Chondrocyte (in vitro differentiated cells): ENCODE measurements around the gene TMPRSS11D. TPM values are rescaled to one million over a fixed set of nuclear protein-coding genes. Genes with fewer than 3 reads are reported as not detected.

Source experiments
- DNase-seq: peaks from one replicate; pipeline ENCODE4 v3.0.0; 2021; ENCODE audit warnings: mixed read lengths, low spot score
- H3K27ac Mint-ChIP-seq: one replicate; pipeline ENCODE4 v1.8.0; 2021; ENCODE audit warnings: mild to moderate bottlenecking, moderate library complexity, mixed read lengths; ENCODE audit not compliant: unreplicated experiment
- H3K27me3 Mint-ChIP-seq: 2 replicates; pipeline ENCODE4 v1.8.0; 2021; ENCODE audit warnings: low read depth, mixed read lengths
- H3K36me3 Mint-ChIP-seq: 2 replicates; pipeline ENCODE4 v1.8.0; 2021; ENCODE audit warnings: low read depth, mixed read lengths
- H3K4me1 Mint-ChIP-seq: 2 replicates; pipeline ENCODE4 v1.8.0; 2021; ENCODE audit warnings: low read depth, mild to moderate bottlenecking, mixed read lengths
- H3K4me3 Mint-ChIP-seq: one replicate; pipeline ENCODE4 v1.8.0; 2021; ENCODE audit warnings: mild to moderate bottlenecking, moderate library complexity, mixed read lengths; ENCODE audit not compliant: unreplicated experiment
- H3K9me3 Mint-ChIP-seq: 2 replicates; pipeline ENCODE4 v1.8.0; 2021; ENCODE audit warnings: low read depth, mixed read lengths
- CTCF ChIP-seq: fragments of 200-600 bp; sonication (generic); IDR thresholded peaks from 2 replicates; pipeline ENCODE4 v1.5.0; 2021; ENCODE audit warnings: antibody characterized with exemption, mild to moderate bottlenecking, moderate library complexity
- total RNA-seq: library from RNA; stranded (reverse); gene quantifications from 3 replicates; pipeline ENCODE4 v1.2.1, GENCODE V29; 2021

TMPRSS11D gene
- total RNA-seq, 1 donor from 2014 or later, result not detected

- peaks cover 3% of the 10 kb centered on the region for H3K9me3 Mint-ChIP-seq
- H3K27ac Mint-ChIP-seq, result no peak overlapping the region
- peaks cover 13% of the 10 kb centered on the region for H3K27me3 Mint-ChIP-seq
- H3K4me3 Mint-ChIP-seq, result no peak overlapping the region
- H3K36me3 Mint-ChIP-seq, result no peaks in the 10 kb centered on the region
- TF ChIP-seq CTCF, result no peak
- H3K4me1 Mint-ChIP-seq, result no peaks in the 10 kb centered on the region
- DNase-seq, result no peak
Observed at GRCh38 chr4:67874986-67875385, 8.8 kb downstream of the TMPRSS11D start.

GRCh38 chr4:67873116-67873515 lies 10.7 kb downstream of the TMPRSS11D start:
- no peak for TF ChIP-seq CTCF
- no peaks in the 10 kb centered on the region for H3K36me3 Mint-ChIP-seq

GRCh38 chr4:67871867-67872266 lies 11.9 kb downstream of the TMPRSS11D start:
- Mint-ChIP-seq H3K4me1 (no peaks in the 10 kb centered on the region), H3K27ac (no peak overlapping the region), H3K9me3 (peaks cover 10% of the 10 kb centered on the region), H3K4me3 (no peak overlapping the region), H3K36me3 (no peaks in the 10 kb centered on the region), H3K27me3 (peaks cover 12% of the 10 kb centered on the region)
- DNase-seq, result no peak
- TF ChIP-seq CTCF, result peak; percentile 67

More at GRCh38 chr4:67873116-67873515, 10.7 kb downstream of the TMPRSS11D start:
- H3K9me3 Mint-ChIP-seq, result peaks cover 5% of the 10 kb centered on the region
- H3K4me3 Mint-ChIP-seq, result no peak overlapping the region
- no peak overlapping the region for H3K27ac Mint-ChIP-seq
- no peaks in the 10 kb centered on the region for H3K4me1 Mint-ChIP-seq
- DNase-seq, result no peak
- H3K27me3 Mint-ChIP-seq, result peaks cover 14% of the 10 kb centered on the region

GRCh38 chr4:67869580-67870190 lies 14.1 kb downstream of the TMPRSS11D start:
- H3K9me3 Mint-ChIP-seq, result peaks cover 26% of the 10 kb centered on the region
- no peak overlapping the region for H3K27ac Mint-ChIP-seq
- H3K4me1 Mint-ChIP-seq, result no peaks in the 10 kb centered on the region
- H3K4me3 Mint-ChIP-seq, result no peak overlapping the region
- H3K36me3 Mint-ChIP-seq, result no peaks in the 10 kb centered on the region
- DNase-seq, result no peak
- no peak for TF ChIP-seq CTCF
- peaks cover 11% of the 10 kb centered on the region for H3K27me3 Mint-ChIP-seq

GRCh38 chr4:67861513-67861912 lies 22.3 kb downstream of the TMPRSS11D start:
- peaks cover 7% of the 10 kb centered on the region for H3K27me3 Mint-ChIP-seq
- no peaks in the 10 kb centered on the region for H3K36me3 Mint-ChIP-seq
- H3K4me1 Mint-ChIP-seq, result no peaks in the 10 kb centered on the region
- H3K9me3 Mint-ChIP-seq, result peaks cover 15% of the 10 kb centered on the region
- H3K27ac Mint-ChIP-seq, result no peak overlapping the region
- DNase-seq, result no peak
- no peak overlapping the region for H3K4me3 Mint-ChIP-seq
- TF ChIP-seq CTCF, result no peak
